ENCODE results near the gene ICAM3. TPM values are rescaled to one million over a fixed set of nuclear protein-coding genes. Genes with fewer than 3 reads are reported as not detected.
"Not testable (repeated sequence)": the region's sequence is repeated elsewhere in the genome, so short reads cannot be mapped to it uniquely, and the experiment has no call there.

ICAM3 gene
- total RNA-seq, 1 donor from 2014 or later, result 7.9 TPM

DNA sequence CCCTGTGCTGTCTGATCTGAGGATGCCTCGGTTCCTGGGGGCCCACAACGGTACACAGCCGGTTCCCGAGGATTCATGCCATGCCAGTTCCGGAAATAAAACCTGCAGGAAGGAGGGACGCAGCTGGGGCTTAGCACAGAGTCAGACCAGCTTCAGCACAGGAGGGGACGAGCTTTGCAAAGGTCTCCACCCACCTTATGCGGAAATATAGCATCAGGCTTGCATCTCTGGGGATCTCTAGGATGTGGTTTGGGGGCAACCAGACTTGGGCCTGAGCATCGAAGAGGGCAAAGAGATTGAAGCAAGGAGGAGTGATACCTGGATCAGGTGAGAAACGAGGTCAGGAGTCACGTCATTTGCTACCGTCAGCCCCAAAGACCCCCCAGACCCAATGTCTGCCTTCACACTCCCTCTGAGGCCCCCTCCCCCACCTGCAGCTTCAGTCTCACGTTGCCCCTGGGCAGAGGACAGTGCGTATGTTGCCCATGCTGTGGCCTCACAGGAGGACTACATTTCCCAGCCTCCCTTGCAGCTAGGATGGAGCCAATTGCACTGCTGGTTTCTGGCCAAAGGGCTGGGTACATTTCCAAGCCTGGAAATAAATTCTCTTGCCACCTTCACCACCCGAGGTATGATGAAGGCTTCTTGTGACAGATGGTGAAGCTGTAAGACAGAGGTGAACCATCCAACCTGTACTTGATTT, 28.8 kb upstream of the ICAM3 start:
- no peaks in the 10 kb centered on the region for H3K9me3 ChIP-seq
- intact Hi-C loops (cut with DNase I), result no loop called here
- no peak overlapping the region for H3K27ac ChIP-seq
- no peak overlapping the region for H3K4me3 ChIP-seq
- no peak for DNase-seq (ENCODE audit: extremely low spot score in 2 of 2)
- H3K4me1 ChIP-seq, result no peaks in the 10 kb centered on the region
- TF ChIP-seq, protein P1, sequence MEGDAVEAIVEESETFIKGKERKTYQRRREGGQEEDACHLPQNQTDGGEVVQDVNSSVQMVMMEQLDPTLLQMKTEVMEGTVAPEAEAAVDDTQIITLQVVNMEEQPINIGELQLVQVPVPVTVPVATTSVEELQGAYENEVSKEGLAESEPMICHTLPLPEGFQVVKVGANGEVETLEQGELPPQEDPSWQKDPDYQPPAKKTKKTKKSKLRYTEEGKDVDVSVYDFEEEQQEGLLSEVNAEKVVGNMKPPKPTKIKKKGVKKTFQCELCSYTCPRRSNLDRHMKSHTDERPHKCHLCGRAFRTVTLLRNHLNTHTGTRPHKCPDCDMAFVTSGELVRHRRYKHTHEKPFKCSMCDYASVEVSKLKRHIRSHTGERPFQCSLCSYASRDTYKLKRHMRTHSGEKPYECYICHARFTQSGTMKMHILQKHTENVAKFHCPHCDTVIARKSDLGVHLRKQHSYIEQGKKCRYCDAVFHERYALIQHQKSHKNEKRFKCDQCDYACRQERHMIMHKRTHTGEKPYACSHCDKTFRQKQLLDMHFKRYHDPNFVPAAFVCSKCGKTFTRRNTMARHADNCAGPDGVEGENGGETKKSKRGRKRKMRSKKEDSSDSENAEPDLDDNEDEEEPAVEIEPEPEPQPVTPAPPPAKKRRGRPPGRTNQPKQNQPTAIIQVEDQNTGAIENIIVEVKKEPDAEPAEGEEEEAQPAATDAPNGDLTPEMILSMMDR (IDR thresholded peaks at IDR 0.05), result no peak
- H3K27me3 ChIP-seq, result no peaks in the 10 kb centered on the region
- H3K36me3 ChIP-seq, result peaks cover 0 to 80% of the 10 kb centered on the region in 2 donors

DNA sequence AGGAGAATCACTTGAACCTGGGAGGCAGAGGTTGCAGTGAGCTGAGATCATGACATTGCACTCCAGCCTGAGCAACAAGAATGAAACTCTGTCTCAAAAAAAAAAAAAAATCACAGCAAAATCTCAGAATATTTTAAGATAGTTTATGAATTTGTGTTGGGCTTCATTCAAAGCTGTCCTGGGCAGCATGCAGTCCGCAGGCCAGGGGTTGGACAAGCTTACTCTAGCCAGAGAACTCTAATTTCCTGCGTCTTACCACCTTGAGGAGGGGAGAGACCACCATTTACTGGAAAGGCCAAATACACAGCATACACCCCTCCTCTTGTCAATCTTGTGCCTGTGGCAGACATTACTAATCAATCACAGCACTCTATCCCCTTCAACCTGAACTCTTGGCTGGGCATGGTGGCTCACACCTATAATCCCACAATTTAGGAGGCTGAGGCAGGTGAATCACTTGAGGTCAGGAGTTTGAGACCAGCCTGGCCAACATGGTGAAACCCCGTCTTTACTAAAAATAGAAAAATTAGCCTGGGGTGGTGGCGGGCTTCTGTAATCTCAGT, 27.6 kb upstream of the ICAM3 start:
- H3K4me3 ChIP-seq; H3K27ac ChIP-seq; H3K4me1 ChIP-seq; DNase-seq (ENCODE audit: extremely low spot score in 2 of 2); intact Hi-C loops (cut with DNase I); H3K9me3 ChIP-seq; H3K27me3 ChIP-seq: not testable (repeated sequence)
- H3K36me3 ChIP-seq, result peaks cover 0 to 82% of the 10 kb centered on the region in 2 donors

DNA sequence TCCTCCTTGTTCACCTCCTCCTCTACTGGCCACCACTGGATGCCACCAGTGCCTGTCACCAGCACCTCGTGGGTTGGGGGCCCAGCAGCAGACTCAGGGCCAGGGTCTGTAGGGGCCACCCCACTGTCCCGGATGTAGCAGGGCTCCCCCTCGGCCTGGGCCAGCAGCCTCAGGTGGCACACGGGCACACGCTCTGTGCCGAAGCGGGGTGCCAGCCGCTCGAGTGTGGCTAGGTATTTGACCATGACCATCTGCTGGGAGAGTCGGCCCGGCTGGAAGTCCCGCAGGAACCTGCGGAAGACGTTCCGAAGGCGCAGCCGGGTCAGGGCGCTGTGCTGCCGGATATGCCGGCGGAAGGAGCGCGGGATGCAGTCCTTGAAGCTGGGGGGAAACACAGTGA, 26.1 kb upstream of the ICAM3 start:
- Histone ChIP-seq H3K4me1 (no peaks in the 10 kb centered on the region), H3K27me3 (no peaks in the 10 kb centered on the region), H3K9me3 (no peaks in the 10 kb centered on the region), H3K36me3 (peaks cover 0 to 86% of the 10 kb centered on the region in 2 donors), H3K4me3 (no peak overlapping the region), H3K27ac (no peak overlapping the region)
- DNase-seq (ENCODE audit: extremely low spot score in 2 of 2), result no peak
- intact Hi-C loops (cut with DNase I), result no loop called here
- TF ChIP-seq POLR2A (IDR thresholded peaks at IDR 0.05) (no peak), POLR2AphosphoS5 (IDR thresholded peaks at IDR 0.05; ENCODE audit: insufficient read depth in 1 of 2, low read depth in 1 of 2) (no peak)
- TF ChIP-seq, protein P1 (IDR thresholded peaks at IDR 0.05), result no peak

DNA sequence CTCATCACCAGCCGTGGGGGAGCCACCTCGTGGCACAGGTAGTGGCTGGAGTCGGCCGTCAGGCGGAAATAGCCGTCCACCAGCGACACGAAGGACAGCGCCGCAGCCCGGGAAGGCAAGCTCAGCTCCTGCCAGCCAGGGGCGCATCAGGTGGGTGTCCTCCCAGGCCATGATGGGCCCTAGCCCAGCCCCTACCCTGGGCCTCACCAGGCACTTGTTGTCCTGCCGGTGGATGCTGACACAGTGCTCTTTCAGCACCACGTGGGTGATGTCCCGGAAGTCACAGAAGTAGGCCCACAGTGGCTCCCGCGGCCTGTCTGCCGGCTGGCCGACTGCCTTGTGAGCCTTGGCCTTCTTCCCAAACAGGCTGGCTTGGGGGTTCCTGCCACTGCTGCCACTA, 25.2 kb upstream of the ICAM3 start:
- intact Hi-C loops (cut with DNase I), result no loop called here
- Histone ChIP-seq H3K9me3 (no peaks in the 10 kb centered on the region), H3K4me1 (no peaks in the 10 kb centered on the region), H3K27me3 (no peaks in the 10 kb centered on the region), H3K27ac (no peak overlapping the region), H3K4me3 (no peak overlapping the region), H3K36me3 (peaks cover 0 to 82% of the 10 kb centered on the region in 2 donors)
- DNase-seq (ENCODE audit: extremely low spot score in 2 of 2), result no peak
- TF ChIP-seq POLR2A (IDR thresholded peaks at IDR 0.05) (no peak), POLR2AphosphoS5 (IDR thresholded peaks at IDR 0.05; ENCODE audit: insufficient read depth in 1 of 2, low read depth in 1 of 2) (no peak)
- TF ChIP-seq, protein P1 (IDR thresholded peaks at IDR 0.05), result no peak

DNA sequence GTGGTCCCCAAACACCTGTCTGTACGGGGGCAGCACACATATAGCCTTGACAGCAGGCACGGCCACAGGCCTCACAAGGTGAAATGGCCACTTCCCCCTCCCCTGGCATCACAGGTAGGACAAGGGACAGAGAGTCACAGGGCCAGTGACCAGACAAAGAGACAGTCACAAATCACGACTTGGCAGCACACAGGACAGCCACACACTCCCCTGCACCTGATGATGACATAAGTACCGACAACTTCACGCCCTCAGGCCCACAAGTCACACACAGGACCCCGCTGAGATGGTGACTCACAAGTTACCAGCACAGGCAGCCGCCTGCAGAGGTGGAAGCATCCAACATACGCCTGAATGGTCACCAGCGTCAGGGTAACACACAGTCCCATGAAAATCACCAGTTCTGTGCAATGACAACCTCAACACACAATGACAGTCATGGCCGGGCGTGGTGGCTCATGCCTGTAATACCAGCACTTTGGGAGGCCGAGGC, 24.4 kb upstream of the ICAM3 start:
- TF ChIP-seq, protein P1 (IDR thresholded peaks at IDR 0.05), result no peak
- TF ChIP-seq POLR2AphosphoS5 (IDR thresholded peaks at IDR 0.05; ENCODE audit: insufficient read depth in 1 of 2, low read depth in 1 of 2) (no peak), POLR2A (IDR thresholded peaks at IDR 0.05) (no peak)
- Histone ChIP-seq H3K4me3 (no peak overlapping the region), H3K27me3 (no peaks in the 10 kb centered on the region), H3K36me3 (peaks cover 0 to 83% of the 10 kb centered on the region in 2 donors), H3K27ac (no peak overlapping the region), H3K4me1 (no peaks in the 10 kb centered on the region), H3K9me3 (no peaks in the 10 kb centered on the region)
- DNase-seq (ENCODE audit: extremely low spot score in 2 of 2), result no peak
- intact Hi-C loops (cut with DNase I), result no loop called here

All from vagina (tissue), 2 donors.